Tongue (tissue), 2 donors: ENCODE measurements around the gene MYCBP2. TPM values are rescaled to one million over a fixed set of nuclear protein-coding genes. Genes with fewer than 3 reads are reported as not detected.
"Not testable (repeated sequence)": the region's sequence is repeated elsewhere in the genome, so short reads cannot be mapped to it uniquely, and the experiment has no call there.

Source experiments
- DNase-seq: peaks from one replicate; pipeline ENCODE4 v3.0.0-alpha.2; 2015
- total RNA-seq: library from RNA; depleted of rRNA; stranded (reverse); fragments of >200 nt; gene quantifications from one replicate; pipeline ENCODE4 v1.2.3, GENCODE V29; 2014

The MYCBP2 gene
- total RNA-seq, 1 donor from 2014 or later: 128 TPM

GRCh38 chr13:77026861-77027621 lies 299.9 kb downstream of the MYCBP2 start, which contains the start of gene FBXL3:
Gene FBXL3, minus strand, starts transcription at chr13:77027159. Its CDS starts 5,299 bp downstream, at chr13:77021860.
- peak; percentile 93 for DNase-seq

GRCh38 chr13:77026255-77026860 lies 300.5 kb downstream of the MYCBP2 start:
- peak; percentile 84 for DNase-seq

GRCh38 chr13:77022341-77022740 lies 304.6 kb downstream of the MYCBP2 start:
- DNase-seq: no peak

- no peak for DNase-seq
These were observed 307.1 kb downstream of the MYCBP2 start for GRCh38 chr13:77019756-77020155.

GRCh38 chr13:77016888-77017623 lies 309.8 kb downstream of the MYCBP2 start:
- DNase-seq: no peak

GRCh38 chr13:77016251-77016812 lies 310.6 kb downstream of the MYCBP2 start:
- no peak for DNase-seq

- DNase-seq: no peak
These were observed 311.8 kb downstream of the MYCBP2 start for GRCh38 chr13:77014906-77015685.

GRCh38 chr13:77013853-77014542 lies 312.9 kb downstream of the MYCBP2 start:
- no peak for DNase-seq

GRCh38 chr13:77009719-77010118 lies 317.2 kb downstream of the MYCBP2 start:
- DNase-seq: not testable (repeated sequence)

- no peak for DNase-seq
These were observed 317.9 kb downstream of the MYCBP2 start for GRCh38 chr13:77009011-77009410.

- not testable (repeated sequence) for DNase-seq
These were observed 318.6 kb downstream of the MYCBP2 start for GRCh38 chr13:77008337-77008736.

- peak; percentile 57 for DNase-seq
These were observed 324.2 kb downstream of the MYCBP2 start for GRCh38 chr13:77002590-77003190.

GRCh38 chr13:77001963-77002587 lies 324.8 kb downstream of the MYCBP2 start:
- no peak for DNase-seq

GRCh38 chr13:77001540-77001939 lies 325.4 kb downstream of the MYCBP2 start:
- DNase-seq: no peak

GRCh38 chr13:77000475-77000874 lies 326.4 kb downstream of the MYCBP2 start:
- DNase-seq: no peak

Other genes starting within 250 kb of the MYCBP2 start
- gene SCEL, start 208.6 kb upstream of the MYCBP2 start, total RNA-seq: 61.7 TPM